ENCODE results near the gene RHD. TPM values are rescaled to one million over a fixed set of nuclear protein-coding genes. Genes with fewer than 3 reads are reported as not detected.
"Not testable (repeated sequence)": the region's sequence is repeated elsewhere in the genome, so short reads cannot be mapped to it uniquely, and the experiment has no call there.

RHD gene
- total RNA-seq, 1 donor from 2014 or later, result not detected

DNA sequence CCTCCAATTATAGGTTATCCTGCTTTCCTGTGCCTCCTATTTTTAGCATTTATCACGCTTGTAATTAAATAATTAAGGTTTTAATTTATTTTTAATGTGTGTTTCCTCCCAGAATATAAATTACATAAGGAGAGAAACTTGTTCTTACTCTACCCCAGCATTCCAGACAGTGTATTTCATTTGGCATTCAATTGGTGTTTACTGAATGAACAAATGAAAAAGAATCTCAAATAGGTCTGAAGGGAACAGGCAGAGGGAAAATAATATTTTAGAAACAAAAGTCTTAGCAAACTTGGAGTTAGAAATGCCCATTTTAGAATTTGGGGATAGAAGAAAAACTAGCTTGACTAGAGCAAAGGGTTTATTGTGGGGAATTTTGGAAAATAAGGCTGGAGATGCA, 15.1 kb upstream of the RHD start:
- no peak for DNase-seq (ENCODE audit: low read depth)

DNA sequence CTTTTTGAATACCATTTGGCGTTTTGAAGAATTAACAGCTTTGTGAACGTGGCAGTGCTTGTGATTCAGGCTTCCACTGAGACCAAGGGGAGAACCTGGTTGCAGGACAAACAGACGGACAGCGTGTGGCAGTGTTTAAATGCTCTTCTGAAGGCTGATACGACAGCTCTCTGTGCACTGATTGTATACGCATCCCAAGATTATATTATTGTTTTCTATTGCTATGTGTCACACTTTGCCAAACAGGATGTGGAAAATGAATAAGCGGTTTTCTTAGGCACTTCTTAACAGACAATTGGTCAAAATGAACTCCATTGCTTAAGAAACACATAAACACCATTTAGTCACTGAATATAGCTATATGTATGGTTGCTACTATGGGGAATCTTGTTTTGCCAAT, 12.5 kb upstream of the RHD start:
- DNase-seq (ENCODE audit: low read depth), result not testable (repeated sequence)

DNA sequence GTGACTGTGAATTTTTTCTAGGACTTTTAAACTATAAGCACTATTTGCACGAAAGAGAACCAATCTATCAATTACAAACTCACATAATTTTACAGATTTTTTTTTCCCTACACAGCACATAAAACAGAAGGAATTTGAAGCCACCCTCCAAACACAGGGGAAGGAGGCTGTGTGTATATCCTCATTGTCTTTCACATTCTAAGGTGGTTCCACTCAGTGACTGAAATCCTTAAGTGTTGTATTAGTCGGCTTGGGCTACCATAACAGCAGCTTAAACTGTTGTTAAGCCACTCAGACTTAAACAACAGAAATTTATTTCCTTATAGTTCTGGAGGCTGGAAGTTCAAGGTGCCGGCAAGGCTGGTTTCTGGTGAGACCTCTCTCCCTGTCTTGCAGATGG, 12.0 kb upstream of the RHD start:
- DNase-seq (ENCODE audit: low read depth), result not testable (repeated sequence)

DNA sequence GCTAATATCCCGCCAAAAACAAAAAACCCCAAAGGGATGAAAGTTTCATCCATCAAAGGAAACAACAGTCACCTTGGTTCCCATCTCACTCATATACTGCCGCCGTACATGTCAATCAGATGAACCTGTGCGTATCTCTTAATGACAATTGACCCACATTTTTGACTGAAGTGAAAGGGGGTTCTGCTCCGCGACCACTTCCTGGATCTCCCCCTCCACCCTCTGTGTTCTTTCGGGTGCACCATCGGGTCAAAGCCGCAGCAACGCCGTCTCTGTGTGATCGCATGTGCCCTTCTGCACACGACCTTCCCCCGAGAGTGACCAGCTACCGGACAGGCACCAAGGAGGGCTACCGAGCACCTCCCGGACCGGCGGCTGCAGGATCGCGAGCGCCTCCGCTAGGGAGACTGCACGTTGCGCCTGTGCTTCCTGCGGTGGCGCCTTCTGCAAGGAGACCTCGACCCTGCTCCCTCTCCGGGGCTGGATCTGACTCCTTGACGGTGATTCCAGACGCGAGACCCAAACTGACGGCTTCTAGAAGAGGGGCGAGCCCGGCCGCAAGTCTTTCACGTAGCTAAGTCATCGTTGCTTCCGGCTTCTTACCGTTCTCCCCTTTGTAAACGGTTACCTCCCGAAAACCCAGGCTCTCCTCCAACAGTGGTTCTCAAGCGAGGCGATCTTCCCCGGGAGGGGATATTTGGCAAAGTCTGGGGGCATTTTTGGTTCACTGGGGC, 5.6 kb upstream of the RHD start:
- not testable (repeated sequence) for DNase-seq (ENCODE audit: low read depth)

DNA sequence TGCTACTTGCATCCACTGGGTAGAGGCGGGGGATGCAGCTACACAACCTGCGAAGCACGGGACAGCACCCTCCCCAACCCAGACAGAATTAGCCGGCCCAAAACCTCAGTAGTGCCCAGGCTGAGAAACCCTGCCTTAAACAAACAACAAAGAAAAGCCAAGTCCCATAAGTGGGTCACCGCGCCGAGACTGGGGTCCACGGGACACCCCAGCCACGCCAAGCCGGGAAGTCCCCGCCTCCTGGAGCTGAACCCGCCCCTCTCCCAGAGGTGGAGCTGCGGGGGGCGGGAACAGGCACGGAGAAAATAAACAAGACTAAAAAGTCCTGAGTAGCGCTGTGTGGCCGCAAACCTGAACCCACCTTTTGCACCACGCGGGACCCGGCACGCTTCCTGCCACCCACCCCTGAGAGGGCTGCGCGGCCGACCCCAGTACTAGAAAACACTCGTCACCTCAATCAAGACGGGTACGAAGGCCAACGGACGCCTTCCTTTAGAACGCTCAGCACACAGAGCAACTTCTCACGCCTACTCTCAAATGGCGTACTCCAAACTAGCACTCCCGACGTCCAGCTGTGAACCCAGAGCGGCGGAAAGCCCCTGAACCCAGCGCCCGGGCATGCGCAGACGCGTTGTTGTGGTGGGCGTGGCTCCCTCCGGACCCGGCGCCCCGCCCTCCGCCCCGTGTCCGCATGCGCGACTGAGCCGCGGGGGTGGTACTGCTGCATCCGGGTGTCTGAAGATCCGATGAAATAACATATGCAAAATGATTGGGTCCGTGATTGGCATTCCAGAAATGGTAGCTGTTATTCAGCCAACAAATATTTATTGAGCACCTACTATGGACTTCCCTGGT, 4.8 kb upstream of the RHD start:
- DNase-seq (ENCODE audit: low read depth), result peak; percentile 58

DNA sequence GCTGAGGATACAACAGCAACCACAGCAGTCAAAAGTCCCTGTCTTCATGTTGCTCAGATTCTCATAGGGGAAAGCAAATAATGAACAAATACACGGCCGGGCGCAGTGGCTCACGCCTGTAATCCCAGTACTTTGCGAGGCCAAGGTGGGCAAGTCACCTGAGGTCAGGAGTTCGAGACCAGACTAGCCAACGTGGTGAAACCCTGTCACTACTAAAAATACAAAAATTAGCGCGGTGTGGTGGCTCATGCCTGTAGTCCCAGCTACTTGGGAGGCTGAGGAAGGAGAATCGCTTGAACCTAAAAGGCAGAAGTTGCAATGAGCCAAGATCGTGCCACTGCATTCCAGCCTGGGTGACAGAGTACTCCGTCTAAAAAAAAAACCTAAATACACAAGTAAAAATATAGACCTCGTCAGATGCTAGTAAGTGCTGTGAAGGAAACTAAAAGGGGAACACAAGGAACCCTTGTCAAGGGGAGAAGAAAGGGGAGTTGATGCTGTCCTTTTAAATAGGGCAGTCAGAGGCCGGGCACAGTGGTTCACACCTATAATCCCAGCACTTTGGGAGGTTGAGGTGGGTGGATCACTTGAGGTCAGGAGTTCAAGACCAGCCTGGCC, 4.1 kb upstream of the RHD start:
- DNase-seq (ENCODE audit: low read depth), result not testable (repeated sequence)

DNA sequence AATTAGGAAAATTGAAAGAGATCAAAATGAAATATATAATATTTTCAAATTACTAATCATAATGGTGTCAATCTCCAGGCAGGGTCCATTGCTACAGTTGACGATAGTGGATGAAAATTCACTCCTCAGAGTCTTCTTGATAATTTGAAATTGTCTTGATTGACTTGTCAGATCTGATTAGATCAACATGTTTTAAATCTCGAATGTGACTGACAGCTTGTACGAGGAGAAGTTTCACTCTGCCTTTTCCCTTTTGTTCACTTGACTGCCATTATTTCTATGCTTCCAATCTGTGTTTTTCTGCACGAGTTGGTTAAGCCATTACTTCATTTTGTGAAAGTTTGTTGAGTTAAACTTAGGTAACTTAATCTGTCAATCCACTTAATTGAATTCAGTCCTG, 3.3 kb downstream of the RHD start:
- not testable (repeated sequence) for DNase-seq (ENCODE audit: low read depth)

DNA sequence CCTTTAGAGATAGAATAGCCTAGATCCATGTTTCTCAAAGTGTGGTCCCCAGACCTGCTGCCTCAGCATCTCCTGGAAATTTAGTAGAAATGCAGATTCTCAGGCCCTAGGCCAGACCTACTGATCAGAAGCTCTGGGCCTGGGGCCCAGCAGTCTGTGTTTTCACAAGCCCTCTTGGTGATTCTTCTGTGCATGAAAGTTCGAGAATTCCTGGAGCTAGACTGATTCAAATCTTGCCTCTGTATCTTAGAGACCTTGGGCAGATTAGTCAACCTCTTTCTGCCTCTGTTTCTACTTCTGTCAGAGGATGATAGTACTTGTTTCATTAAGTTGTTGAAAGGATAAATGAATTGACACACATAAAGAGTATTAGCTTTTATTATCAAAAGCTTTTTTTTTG, 5.0 kb downstream of the RHD start:
- DNase-seq (ENCODE audit: low read depth), result not testable (repeated sequence)

DNA sequence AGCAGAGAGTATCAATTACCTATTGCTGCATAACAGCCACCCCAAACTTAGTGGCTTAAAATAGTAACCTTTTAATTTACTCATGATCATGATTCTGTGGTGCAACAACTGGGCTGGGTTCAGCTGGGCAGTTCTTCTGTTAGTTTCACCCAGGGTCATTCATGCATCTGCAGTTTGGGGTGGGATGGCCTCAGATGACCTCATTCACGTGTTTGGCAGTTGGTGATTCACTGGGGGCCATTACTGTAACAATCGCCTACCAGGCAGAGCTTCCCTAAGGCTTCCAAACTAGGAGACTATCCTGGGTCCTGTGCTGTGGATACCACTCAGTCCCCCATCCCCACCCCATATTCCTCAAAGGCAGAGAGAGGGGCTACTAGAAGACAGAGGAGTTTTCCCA, 6.0 kb downstream of the RHD start:
- not testable (repeated sequence) for DNase-seq (ENCODE audit: low read depth)

DNA sequence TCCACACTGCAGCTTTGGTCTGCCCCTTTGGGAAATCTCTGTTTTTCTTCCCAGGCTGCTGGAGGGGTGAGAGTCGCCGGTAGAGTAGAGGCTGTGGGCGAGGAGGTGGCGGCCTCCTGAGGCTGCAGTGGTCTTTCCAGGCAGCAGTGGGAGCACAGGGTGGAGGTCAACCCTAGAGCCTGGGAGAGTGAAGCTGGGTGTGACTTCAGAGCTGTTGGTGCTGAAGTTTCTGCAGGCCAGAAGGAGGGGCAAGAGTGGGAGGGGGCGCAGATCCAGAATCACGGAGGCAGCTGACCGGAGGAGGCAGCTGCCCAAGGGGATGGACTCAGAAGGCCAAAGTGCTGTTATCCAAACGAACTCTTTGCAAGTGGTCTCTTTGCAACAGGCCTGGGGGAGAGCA, 6.5 kb downstream of the RHD start:
- DNase-seq (ENCODE audit: low read depth), result not testable (repeated sequence)

DNA sequence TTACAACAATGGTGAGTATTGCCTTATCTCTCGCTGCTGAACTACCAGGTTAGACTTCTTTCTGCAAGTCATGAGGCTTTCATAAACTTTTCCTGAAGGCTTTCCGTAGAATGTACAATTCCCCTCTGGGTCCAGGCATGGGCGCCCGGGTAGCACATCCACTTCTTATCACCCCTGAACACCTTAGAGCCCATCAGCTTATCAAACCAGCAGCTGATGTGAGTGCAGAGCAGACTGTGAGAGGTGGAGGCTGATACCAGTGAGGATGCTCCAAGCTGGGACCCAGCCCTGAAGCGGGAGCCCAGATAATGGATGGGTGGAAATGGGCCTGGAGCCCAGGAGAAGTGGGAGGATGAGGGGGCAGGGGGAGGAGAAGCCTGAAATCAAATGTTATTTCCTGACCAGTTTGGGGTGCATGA, 7.4 kb downstream of the RHD start:
- not testable (repeated sequence) for DNase-seq (ENCODE audit: low read depth)

DNA sequence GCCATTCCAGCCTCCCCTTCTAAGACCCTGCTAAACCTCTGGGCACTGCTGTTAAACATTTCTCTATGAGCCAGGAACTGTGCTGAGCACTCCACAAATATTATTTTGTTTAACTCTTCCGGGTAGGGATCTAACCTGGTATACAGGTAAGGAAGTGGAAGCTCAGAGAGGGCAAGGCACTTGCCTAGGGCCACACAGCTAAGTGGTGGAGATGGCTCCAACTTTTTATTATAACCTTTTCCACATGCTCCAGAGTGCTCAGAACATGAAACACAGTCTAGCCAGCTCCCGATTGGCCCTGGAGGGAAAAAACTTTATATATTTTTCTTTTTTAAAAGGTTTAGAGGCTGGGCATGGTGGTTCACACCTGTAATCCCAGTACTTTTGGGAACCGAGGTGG, 13.6 kb downstream of the RHD start:
- not testable (repeated sequence) for DNase-seq (ENCODE audit: low read depth)

DNA sequence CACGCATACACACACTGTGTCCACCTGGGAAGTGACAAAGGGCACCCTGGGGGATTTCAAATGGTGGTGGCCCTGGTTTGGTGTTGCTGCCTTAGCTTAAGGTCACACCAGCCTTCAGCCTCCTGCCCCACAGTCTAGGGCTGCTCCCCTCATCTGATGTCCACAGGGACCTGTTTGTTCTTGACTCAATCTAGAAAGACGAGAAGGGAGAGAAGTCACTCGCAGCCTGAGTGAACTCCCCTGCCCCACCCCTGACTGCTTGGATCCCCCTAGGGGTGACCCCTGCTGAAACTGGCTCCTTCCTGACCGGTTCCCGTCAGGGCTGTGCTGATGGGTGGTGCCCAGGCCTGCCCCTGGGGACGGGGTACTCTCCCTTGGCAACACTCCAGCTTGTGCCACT, 14.9 kb downstream of the RHD start:
- not testable (repeated sequence) for DNase-seq (ENCODE audit: low read depth)

DNA sequence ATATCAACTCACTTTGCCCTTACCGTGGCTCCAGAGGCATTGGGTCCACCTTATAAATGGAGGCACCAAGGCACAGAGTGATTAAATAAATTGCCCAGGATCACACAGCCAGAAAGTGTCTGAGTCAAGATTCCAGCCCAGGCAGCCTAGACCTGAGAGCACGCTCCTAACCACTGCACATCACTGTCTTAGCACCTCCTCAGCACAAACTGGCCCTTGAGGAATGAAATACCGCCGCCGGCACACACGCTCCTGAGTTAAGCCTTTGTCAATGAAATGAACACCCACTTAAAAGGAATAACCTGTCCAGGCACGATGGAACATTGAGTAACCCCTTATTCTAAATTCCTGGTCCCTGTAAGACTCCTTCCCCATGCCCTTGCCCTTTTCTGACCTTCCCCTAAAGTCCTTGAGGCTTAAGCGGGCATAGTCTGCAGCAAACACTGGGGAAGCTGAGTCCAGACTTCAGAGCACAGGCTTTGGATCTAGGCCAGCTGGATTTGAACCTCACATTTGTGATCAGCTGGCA, 16.3 kb downstream of the RHD start:
- DNase-seq (ENCODE audit: low read depth), result not testable (repeated sequence)

DNA sequence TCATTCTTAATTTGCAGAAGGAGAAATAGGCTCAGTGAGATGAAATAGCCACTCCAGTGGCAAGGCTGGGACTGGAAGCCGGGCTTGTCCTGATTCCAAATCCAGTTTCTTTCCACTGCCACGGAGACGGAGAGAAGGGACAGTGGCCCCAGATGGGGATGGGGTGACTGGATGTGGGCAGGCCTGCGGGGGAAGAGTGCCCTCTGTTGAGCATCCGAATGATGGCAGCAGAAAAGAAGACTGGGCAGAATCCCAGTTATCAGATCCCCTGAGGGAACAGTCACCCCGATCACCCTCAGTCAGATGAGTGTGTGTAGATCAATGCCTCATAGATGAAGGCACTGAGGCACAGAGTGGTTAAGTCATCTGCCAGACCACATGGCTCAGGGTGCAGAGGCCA, 17.7 kb downstream of the RHD start:
- DNase-seq (ENCODE audit: low read depth), result not testable (repeated sequence)

DNA sequence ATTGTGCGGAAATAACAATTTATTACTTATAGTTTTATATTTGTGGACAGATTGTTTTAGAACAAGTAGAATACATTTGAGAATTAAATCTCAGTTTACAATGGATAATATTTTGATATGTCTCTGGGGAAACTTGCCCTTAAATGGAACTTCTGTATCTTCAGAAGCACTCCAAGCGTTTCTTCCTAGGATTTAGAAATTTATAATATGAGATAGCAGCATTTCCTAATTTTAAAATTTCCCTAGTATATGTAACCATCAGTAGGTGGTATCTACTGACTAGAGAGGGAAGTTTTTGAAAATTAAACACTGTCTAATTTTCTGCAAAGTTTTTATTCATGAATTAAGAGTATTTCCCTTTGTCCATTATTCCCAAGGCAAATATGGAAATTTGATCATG, 21.1 kb downstream of the RHD start:
- not testable (repeated sequence) for DNase-seq (ENCODE audit: low read depth)

DNA sequence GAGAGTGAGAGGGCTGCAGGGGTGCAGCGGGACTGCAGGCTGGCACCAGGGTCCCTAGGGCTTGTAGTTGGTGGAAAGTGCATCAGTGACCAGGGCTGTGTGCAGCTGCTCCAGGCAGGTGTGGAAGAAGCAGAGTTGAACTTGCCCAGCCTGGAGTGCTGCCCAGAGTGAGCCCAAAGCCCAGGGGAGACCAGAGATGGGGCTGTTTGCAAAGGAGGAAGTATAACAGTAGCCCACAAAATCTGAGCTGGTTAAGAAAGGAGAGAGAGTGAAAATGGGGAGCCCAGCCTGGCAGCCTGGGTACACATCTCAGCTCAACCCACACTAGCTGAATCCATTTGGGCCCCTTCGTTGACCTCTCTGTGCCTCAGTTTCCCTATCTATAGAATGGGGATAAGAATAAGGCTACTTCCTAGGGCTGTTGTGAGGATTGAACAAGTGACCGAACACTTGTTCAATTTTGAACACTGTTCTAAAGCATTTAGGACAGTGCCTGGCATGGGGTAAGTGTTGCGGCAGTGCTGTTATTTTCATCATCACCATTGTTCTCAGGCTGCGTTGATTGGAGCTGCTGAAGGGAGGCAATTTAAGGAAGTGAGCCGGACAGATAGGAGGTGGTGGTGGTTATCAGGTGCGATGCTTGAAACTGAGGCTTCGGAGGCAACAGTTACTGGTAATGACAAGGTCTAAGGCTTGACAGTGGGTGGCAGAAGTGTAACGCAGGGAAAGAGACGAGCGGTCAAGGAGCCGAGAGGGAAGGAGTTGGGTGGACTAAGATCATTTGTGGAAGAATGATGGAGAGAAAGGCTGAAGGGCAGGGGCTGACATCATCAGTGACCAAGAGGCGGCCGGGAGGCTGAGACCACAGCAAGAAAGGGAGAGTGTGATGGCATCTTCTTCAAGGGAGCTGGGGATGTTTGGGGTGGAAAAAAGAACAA, 22.8 kb downstream of the RHD start:
- not testable (repeated sequence) for DNase-seq (ENCODE audit: low read depth)

DNA sequence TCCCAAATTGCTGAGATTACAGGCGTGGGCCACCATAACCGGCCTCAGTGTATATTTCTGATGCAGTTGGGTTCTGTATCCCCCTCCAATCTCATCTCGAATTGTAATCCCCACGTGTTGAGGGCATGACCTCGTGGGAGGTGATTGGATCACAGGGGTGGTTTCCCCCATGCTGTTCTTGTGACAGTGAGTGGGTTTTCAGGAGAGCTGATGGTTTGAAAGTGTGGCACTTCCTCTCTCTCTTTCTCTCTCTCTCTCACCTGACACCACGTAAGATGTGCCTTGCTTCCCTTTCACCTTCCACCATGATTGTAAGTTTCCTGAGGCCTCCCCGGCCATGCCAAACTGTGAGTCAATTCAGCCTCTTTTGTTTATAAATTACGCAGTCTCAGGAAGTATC, 24.2 kb downstream of the RHD start:
- not testable (repeated sequence) for DNase-seq (ENCODE audit: low read depth)

DNA sequence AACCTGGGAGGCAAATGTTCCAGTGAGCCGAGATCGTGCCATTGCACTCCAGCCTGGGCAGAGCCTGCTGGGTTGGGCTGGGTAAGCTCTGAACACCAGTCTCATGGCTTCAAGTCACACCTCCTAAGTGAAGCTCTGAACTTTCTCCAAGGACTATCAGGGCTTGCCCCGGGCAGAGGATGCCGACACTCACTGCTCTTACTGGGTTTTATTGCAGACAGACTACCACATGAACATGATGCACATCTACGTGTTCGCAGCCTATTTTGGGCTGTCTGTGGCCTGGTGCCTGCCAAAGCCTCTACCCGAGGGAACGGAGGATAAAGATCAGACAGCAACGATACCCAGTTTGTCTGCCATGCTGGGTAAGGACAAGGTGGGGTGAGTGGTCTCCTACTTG, 28.4 kb downstream of the RHD start:
- not testable (repeated sequence) for DNase-seq (ENCODE audit: low read depth)

DNA sequence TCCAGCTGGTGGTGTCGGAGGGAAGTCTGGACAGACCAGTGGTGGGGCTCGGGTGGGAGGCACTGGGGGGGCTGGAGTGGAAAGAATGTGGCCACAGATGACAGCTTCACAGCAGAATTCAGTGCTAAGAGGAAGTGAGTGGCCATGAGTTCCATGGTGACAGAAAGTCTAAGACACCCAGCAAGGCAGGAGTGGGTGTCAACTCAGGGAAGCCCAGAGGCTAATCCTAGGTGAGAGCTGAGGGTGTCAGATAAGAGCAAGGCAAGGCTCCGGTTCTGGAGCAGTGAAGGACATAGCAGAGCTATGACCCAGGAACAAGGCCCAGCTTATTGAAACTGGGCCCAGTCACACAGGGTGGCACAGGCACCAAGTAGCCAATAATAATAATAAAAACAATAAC, 30.0 kb downstream of the RHD start:
- DNase-seq (ENCODE audit: low read depth), result not testable (repeated sequence)

DNA sequence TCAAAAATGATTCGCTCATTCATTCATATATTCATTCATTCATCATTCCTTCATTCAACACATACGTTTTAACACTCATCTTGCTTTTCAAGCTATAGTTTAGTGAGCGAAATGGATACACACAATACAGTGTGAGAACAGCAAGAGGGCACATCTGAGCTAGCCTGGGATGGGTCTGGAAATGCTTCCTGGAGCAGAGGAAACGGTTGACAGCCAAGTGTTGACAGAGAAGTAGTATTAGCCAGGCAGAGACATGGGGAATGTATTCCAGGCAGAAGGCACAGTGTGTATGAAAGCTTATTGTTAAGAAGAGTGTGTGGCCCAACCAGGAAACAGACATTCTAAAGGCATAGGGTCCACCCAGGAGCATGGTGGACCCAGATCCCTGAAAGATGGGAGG, 32.6 kb downstream of the RHD start:
- DNase-seq (ENCODE audit: low read depth), result not testable (repeated sequence)

Data from renal cortical epithelial cell (primary cell).